Measurements from ENCODE around the gene RBSN.

The RBSN gene

GRCh38 chr3:15023719-15024118 lies 75.2 kb downstream of the RBSN start:
- in situ Hi-C loops (cut with HindIII; ENCODE audit: low sequenced_read_pairs), result no loop called here

- in situ Hi-C loops (cut with HindIII; ENCODE audit: low sequenced_read_pairs), result no loop called here
These were observed 75.7 kb downstream of the RBSN start for GRCh38 chr3:15023249-15023648.

Data from endothelial cell of hepatic sinusoid (primary cell).